Memory B cell (primary cell): ENCODE data around the gene DGKH.
"Not testable (repeated sequence)": the region's sequence is repeated elsewhere in the genome, so short reads cannot be mapped to it uniquely, and the experiment has no call there.

Experiments used
- ATAC-seq: fragments of 150-1000 bp; cut with Tn5 transposase; 2 replicates; pipeline ENCODE4 v1.10.0; 2021; ENCODE audit warnings: low read depth, mild to moderate bottlenecking, moderate library complexity
- DNase-seq, 2 donors: peaks; one replicate each; pipeline ENCODE4 v3.0.0; 2022; ENCODE audit warnings: low spot score in 2 of 2
- H3K27ac Mint-ChIP-seq: one replicate; pipeline ENCODE4 v1.8.0; 2022; ENCODE audit warnings: mild to moderate bottlenecking, moderate library complexity, mixed read lengths
- H3K27me3 Mint-ChIP-seq: one replicate; pipeline ENCODE4 v1.8.0; 2022; ENCODE audit warnings: mixed read lengths
- H3K36me3 Mint-ChIP-seq: one replicate; pipeline ENCODE4 v1.8.0; 2022; ENCODE audit warnings: mild to moderate bottlenecking, mixed read lengths
- H3K4me1 Mint-ChIP-seq: one replicate; pipeline ENCODE4 v1.8.0; 2022; ENCODE audit warnings: mixed read lengths
- H3K4me3 Mint-ChIP-seq: one replicate; pipeline ENCODE4 v1.8.0; 2022; ENCODE audit warnings: mild to moderate bottlenecking, moderate library complexity, mixed read lengths
- H3K9me3 Mint-ChIP-seq: one replicate; pipeline ENCODE4 v1.8.0; 2022; ENCODE audit warnings: mixed read lengths

The DGKH gene

DNA sequence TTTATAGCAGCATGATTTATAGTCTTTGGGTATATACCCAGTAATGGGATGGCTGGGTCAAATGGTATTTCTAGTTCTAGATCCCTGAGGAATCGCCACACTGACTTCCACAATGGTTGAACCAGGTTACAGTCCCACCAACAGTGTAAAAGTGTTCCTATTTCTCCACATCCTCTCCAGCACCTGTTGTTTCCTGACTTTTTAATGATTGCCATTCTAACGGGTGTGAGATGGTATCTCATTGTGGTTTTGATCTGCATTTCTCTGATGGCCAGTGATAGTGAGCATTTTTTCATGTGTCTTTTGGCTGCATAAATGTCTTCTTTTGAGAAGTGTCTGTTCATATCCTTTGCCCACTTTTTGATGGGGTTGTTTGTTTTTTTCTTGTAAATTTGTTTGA lies 114.9 kb downstream of the DGKH start:
- H3K4me1 Mint-ChIP-seq, H3K36me3 Mint-ChIP-seq, ATAC-seq, H3K27me3 Mint-ChIP-seq, H3K9me3 Mint-ChIP-seq, H3K27ac Mint-ChIP-seq, H3K4me3 Mint-ChIP-seq, DNase-seq: not testable (repeated sequence)

DNA sequence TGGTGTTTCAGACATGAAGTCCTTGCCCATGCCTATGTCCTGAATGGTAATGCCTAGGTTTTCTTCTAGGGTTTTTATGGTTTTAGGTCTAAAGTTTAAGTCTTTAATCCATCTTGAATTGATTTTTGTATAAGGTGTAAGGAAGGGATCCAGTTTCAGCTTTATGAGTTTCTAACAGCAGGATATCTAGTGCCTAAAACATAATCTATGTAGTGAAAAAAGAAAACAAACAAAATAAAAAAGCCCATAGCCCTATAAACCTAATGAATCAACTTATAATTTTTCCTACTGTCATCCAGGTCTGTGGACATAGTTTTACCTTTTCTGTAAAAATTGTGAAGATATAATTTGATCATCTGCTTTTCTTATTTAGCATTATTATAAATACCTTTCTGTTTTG lies 115.5 kb downstream of the DGKH start:
- H3K36me3 Mint-ChIP-seq, H3K4me3 Mint-ChIP-seq, H3K27ac Mint-ChIP-seq, DNase-seq, H3K27me3 Mint-ChIP-seq, H3K4me1 Mint-ChIP-seq, H3K9me3 Mint-ChIP-seq, ATAC-seq: not testable (repeated sequence)

DNA sequence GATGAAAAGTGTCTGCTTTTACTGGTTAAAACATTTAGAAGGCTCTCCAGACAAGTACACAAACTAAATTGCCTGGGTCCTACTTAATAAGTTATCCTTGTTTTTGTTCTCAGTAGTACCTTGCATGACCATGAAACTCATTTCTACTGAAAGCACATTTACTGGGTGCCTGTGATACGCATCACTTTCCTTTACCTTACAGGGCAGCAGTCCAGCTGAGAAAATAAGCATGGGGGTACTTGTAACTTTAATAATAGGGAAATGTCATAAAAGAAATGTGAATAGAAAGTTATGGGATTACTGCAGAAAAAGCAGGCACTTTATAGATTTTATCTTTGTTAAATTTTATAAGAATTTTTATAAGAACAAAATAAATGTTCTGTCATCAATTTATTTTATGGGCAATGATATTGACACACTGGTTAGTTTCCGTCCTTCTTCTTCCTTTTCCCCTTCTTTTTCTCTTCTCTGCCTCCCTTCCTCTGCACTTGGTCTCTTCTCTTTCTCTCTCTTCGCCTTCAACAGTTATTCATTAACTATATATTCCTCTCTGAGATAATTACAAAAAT lies 116.2 kb downstream of the DGKH start:
- no peak for ATAC-seq
- Mint-ChIP-seq H3K27ac (no peak overlapping the region), H3K4me1 (no peaks in the 10 kb centered on the region), H3K36me3 (no peaks in the 10 kb centered on the region), H3K27me3 (no peaks in the 10 kb centered on the region), H3K9me3 (no peaks in the 10 kb centered on the region), H3K4me3 (no peak overlapping the region)
- no peak for DNase-seq

DNA sequence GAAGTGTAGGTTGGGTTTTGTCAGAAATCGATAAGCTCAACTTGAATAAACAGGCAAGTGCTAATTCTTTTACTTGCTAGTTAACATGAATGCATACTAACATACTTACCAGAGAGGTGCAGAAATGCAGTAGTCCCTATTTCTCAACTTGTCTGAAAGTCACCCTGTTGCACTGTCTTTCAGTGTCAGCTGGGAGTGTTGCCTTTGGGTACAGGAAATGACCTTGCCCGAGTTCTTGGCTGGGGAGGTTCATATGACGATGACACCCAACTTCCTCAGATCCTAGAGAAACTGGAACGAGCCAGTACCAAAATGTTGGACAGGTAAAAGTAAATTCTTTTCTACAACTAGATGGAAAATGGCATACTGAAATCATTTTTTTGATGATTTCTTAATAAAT lies 120.0 kb downstream of the DGKH start:
- Mint-ChIP-seq H3K36me3 (no peaks in the 10 kb centered on the region), H3K9me3 (no peaks in the 10 kb centered on the region), H3K27ac (no peak overlapping the region), H3K4me1 (no peaks in the 10 kb centered on the region), H3K27me3 (no peaks in the 10 kb centered on the region), H3K4me3 (no peak overlapping the region)
- DNase-seq (no peak), ATAC-seq (no peak)

DNA sequence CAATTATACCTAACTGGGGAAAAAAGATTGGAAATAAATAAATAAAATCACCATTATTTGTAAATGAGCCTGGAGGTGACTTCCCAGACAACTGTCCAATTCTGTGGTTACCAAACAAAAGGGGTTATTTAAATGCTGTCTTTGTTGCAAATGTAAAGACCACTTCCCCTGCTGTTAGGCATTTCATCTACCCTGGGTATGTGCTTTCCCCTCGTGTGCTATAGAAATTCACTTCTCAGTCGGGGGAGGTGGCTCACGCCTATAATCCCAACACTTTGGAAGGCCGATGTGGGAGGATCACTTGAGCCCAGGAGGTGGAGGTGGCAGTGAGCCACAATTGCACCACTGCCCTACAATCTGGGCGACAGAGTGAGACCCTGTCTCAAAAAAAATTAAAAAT lies 121.6 kb downstream of the DGKH start:
- Mint-ChIP-seq H3K36me3 (no peaks in the 10 kb centered on the region), H3K4me1 (no peaks in the 10 kb centered on the region), H3K27ac (no peak overlapping the region), H3K9me3 (no peaks in the 10 kb centered on the region), H3K27me3 (no peaks in the 10 kb centered on the region), H3K4me3 (no peak overlapping the region)
- ATAC-seq = no peak
- no peak for DNase-seq

DNA sequence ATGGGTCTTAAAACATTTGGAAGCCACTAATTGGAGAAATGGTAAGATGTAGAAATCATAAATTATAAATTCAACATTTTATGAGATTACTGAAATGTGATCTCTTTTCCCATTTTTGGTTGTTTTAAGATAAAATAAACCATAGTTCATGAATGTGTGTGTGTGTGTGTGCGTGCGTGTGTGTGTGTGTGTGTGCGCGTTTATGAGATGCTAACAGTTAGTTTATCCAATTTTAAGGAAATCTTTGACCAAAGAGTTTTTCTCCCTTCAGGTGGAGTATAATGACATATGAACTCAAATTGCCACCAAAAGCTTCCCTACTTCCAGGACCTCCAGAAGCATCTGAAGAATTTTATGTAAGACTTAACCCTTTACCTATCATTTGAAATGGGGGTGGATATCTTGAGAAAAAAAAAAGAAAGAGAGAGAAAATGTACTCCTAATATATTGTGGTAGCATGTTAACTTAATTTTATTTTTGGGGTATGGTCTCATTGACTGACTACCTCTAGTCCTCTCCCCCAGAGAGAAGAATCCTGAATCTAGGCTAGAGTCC lies 125.4 kb downstream of the DGKH start:
- no peaks in the 10 kb centered on the region for H3K4me1 Mint-ChIP-seq
- H3K9me3 Mint-ChIP-seq = no peaks in the 10 kb centered on the region
- H3K27me3 Mint-ChIP-seq = no peaks in the 10 kb centered on the region
- no peak overlapping the region for H3K27ac Mint-ChIP-seq
- no peak overlapping the region for H3K4me3 Mint-ChIP-seq
- no peaks in the 10 kb centered on the region for H3K36me3 Mint-ChIP-seq
- DNase-seq (no peak), ATAC-seq (no peak)

DNA sequence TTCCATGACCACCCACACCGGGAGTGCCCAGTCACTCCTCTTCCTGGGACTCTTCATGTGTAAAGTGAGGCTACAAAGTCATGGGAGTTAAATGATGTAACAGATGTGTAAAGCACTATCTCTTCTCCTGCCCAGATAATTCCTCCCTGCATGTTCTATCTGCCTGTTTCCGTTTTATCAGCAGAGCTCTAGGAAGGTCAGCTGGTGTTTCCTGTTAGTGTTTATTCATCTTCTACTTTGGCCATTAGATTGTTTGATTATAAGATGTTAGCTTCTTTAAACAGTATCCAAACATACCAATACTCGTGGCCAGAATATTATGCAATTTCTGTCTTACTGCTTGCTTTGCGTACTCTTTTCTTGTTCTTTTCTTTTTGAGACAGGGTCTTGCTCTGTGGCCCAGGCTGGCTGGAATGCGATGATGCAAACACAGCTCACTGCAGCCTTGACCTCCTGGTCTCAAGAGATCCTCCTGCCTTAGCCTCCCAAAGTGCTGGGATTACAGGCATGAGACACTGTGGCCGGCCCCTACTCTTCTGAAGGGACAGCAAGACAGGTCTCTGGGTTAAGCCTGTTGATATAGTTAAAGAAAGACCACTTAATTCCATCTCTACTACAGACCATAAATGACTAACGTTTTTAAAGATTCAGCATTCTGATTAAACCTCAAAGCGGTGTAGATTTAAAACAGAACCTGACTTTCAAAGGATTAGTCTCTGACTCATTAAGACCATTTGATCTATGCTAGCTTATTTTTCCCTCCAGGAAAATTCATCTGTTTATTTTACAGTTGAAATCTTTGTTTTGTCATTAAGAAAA lies 126.1 kb downstream of the DGKH start:
- DNase-seq = no peak
- Mint-ChIP-seq H3K27me3 (no peaks in the 10 kb centered on the region), H3K27ac (no peak overlapping the region), H3K36me3 (no peaks in the 10 kb centered on the region), H3K4me3 (no peak overlapping the region), H3K9me3 (no peaks in the 10 kb centered on the region), H3K4me1 (no peaks in the 10 kb centered on the region)
- no peak for ATAC-seq

DNA sequence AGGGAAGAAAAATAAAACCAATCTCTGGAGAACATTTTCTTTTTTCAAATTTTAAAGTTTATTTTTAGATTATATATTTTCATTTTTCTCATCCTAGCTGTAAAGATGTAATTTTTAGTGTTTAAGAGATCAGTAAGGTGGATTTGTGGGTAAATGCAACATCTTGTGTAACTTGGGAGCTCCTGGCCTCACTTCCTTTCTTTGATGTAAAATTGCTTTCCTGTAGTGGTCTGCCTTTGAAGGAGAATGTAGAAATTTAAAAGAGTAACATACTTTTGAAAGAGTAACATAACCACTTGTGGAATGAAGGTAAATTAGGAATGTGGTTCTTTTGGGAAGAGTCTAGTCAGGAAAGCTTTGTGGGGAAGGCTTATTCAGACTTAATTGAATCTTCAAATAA lies 127.8 kb downstream of the DGKH start:
- Mint-ChIP-seq H3K27me3 (no peaks in the 10 kb centered on the region), H3K9me3 (no peaks in the 10 kb centered on the region), H3K36me3 (no peaks in the 10 kb centered on the region), H3K4me1 (no peaks in the 10 kb centered on the region), H3K27ac (no peak overlapping the region), H3K4me3 (no peak overlapping the region)
- DNase-seq = no peak
- no peak for ATAC-seq

DNA sequence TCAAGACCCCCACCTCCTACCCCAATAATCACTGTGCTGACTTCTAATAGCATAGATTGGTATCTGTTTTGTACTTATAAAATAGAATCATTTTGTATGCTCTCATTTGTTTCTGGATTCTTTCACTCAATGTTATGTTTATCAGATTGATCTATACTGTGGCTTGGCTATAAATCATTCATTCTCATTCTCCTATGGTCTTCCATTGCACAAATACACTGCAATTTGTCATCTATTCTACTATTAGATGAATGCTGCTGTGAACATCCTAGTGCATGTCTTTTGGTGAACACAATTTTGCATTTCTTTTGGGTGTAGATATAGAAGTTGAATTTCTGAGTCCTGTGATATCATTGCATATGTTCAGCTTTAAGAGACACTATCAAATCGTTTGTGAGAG lies 128.7 kb downstream of the DGKH start:
- no peaks in the 10 kb centered on the region for H3K4me1 Mint-ChIP-seq
- no peak overlapping the region for H3K27ac Mint-ChIP-seq
- H3K36me3 Mint-ChIP-seq = no peaks in the 10 kb centered on the region
- H3K4me3 Mint-ChIP-seq = no peak overlapping the region
- no peak for ATAC-seq
- H3K27me3 Mint-ChIP-seq = no peaks in the 10 kb centered on the region
- H3K9me3 Mint-ChIP-seq = no peaks in the 10 kb centered on the region
- DNase-seq = no peak

DNA sequence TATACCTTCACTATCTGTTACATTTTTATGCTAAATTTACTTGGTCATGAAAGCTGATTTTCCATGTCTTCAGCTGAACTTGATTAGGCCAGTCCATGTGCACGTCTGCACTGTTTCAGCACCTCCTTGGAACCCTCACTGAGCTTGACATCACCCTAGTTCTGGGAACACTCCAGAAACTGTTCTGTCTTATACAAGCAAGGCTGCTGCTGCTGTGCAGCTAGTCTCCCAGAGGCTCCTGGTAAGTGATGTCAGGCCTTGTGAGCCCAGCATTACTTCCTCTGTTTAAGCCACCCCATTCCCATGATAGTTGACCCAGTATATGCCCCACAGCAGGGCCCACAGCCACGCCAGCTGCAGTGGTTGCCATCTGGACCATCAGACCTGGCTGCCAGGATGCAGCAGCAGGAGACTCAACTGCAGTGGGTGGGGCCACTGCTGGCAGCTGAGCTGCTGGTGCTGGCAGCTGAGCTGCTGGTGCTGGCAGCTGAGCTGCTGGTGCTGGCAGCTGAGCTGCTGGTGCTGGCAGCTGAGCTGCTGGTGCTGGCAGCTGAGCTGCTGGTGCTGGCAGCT lies 133.0 kb downstream of the DGKH start:
- DNase-seq (no peak), ATAC-seq (no peak)
- H3K27ac Mint-ChIP-seq = no peak overlapping the region
- H3K27me3 Mint-ChIP-seq = no peaks in the 10 kb centered on the region
- no peak overlapping the region for H3K4me3 Mint-ChIP-seq
- H3K36me3 Mint-ChIP-seq = no peaks in the 10 kb centered on the region
- H3K9me3 Mint-ChIP-seq = no peaks in the 10 kb centered on the region
- no peaks in the 10 kb centered on the region for H3K4me1 Mint-ChIP-seq

DNA sequence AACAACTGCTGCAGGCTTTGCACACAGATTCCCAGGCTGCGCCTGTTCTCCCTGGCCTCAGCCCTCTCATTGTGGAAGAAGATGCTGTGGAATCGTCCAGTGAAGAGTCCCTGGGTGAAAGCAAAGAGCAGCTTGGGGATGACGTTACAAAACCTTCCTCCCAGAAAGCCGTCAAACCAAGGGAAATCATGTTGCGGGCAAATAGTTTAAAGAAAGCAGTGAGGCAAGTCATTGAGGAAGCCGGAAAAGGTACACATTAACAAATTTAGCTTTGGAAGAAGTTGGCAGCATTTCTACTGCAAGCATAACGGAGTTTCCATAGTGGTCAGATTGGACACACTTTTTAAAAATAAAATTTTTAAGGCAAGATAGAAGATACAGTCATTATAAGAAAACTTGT lies 140.6 kb downstream of the DGKH start:
- no peaks in the 10 kb centered on the region for H3K36me3 Mint-ChIP-seq
- H3K27me3 Mint-ChIP-seq = no peaks in the 10 kb centered on the region
- no peak for DNase-seq
- no peak overlapping the region for H3K27ac Mint-ChIP-seq
- no peaks in the 10 kb centered on the region for H3K9me3 Mint-ChIP-seq
- peaks cover 3% of the 10 kb centered on the region for H3K4me1 Mint-ChIP-seq
- H3K4me3 Mint-ChIP-seq = no peak overlapping the region
- no peak for ATAC-seq

DNA sequence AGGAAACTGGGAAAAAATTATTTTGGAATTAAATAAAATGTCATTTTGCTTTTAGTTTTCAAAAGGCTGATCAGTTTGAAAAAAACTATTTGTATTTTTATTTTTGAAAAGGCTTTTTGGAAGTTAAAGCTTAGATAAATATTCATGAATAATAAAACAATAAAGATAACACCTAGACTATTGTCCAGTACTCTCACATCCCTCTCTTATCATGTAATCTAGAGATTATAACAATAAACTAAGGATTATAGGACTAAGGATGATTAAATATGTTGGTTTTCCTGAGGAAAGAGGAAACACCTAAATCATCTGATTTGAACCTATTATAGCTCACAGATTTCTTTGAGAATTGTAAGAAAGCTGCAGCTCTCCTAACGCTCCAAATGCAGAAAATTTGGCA lies 142.1 kb downstream of the DGKH start:
- no peak overlapping the region for H3K4me3 Mint-ChIP-seq
- H3K36me3 Mint-ChIP-seq = no peaks in the 10 kb centered on the region
- H3K4me1 Mint-ChIP-seq = peaks cover 3% of the 10 kb centered on the region
- DNase-seq (no peak), ATAC-seq (no peak)
- no peaks in the 10 kb centered on the region for H3K9me3 Mint-ChIP-seq
- no peak overlapping the region for H3K27ac Mint-ChIP-seq
- no peaks in the 10 kb centered on the region for H3K27me3 Mint-ChIP-seq

DNA sequence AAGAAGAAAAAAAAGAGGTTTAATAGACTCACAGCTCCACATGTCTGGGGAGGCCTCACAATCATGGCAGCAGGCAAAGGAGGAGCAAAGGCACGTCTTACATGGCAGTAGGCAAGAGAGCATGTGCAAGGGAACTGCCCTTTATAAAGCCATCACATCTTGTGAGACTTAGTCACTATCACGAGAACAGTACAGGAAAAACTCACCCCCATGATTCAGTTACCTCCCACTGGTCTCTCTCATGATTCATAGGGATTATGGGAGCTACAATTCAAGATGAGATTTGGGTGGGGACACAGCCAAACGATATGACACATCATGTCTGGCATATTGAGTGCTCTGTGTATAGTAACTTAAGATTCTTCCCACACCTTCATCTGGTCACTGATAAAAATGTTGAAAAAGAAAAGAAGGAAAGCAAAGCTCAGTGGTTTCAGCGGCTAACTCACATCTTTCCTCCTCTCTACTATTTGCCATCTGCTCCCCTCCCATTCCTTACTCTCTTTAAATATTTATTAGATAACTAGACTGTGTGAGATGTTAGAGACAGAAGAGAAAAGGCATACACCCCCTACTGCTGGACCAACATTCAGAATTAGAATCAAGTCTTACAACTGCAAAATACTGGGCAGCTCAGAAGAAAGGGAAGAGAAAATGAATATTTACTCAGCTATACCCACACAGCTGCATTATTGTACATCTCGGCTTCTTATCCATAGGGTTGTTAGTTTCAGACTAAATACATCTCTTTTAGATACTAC lies 163.4 kb downstream of the DGKH start:
- Mint-ChIP-seq H3K36me3 (no peaks in the 10 kb centered on the region), H3K27ac (no peak overlapping the region), H3K4me1 (no peaks in the 10 kb centered on the region), H3K4me3 (no peak overlapping the region), H3K9me3 (no peaks in the 10 kb centered on the region), H3K27me3 (no peaks in the 10 kb centered on the region)
- DNase-seq = no peak
- ATAC-seq = no peak

DNA sequence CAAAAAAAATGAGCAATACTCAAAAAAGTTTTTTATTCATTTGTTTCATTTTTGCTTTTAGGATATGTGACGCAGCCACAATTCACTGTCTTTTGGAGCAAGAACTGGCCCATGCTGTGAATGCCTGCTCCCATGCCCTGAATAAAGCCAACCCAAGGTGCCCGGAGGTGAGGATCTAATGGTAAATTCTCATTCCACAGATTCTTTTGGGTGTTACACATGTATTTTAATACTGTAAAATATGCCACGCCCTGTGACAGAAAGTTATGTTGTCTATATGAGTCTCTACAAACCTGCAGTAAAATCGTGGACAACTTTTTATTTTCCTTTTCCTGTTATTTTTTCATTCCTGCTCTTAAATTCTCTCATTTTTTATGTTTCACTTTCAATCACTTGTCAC lies 166.0 kb downstream of the DGKH start:
- no peaks in the 10 kb centered on the region for H3K27me3 Mint-ChIP-seq
- H3K9me3 Mint-ChIP-seq = no peaks in the 10 kb centered on the region
- DNase-seq (no peak), ATAC-seq (no peak)
- no peaks in the 10 kb centered on the region for H3K36me3 Mint-ChIP-seq
- H3K4me3 Mint-ChIP-seq = no peak overlapping the region
- no peaks in the 10 kb centered on the region for H3K4me1 Mint-ChIP-seq
- H3K27ac Mint-ChIP-seq = no peak overlapping the region
